NOMO-1 treated with DMSO at 0.1 percent for 48 hours (cell line): Measurements from ENCODE around the gene SCFD2.
"Not testable (repeated sequence)": the region's sequence is repeated elsewhere in the genome, so short reads cannot be mapped to it uniquely, and the experiment has no call there.

Source experiments
- DNase-seq: peaks from one replicate; lab custom pipeline; 2025; ENCODE audit not compliant: unreplicated experiment; lab: John Stamatoyannopoulos, UW

Gene SCFD2

GRCh38 chr4:52840531-52841370 lies 525.1 kb downstream of the SCFD2 start:
- no peak for DNase-seq

DNA sequence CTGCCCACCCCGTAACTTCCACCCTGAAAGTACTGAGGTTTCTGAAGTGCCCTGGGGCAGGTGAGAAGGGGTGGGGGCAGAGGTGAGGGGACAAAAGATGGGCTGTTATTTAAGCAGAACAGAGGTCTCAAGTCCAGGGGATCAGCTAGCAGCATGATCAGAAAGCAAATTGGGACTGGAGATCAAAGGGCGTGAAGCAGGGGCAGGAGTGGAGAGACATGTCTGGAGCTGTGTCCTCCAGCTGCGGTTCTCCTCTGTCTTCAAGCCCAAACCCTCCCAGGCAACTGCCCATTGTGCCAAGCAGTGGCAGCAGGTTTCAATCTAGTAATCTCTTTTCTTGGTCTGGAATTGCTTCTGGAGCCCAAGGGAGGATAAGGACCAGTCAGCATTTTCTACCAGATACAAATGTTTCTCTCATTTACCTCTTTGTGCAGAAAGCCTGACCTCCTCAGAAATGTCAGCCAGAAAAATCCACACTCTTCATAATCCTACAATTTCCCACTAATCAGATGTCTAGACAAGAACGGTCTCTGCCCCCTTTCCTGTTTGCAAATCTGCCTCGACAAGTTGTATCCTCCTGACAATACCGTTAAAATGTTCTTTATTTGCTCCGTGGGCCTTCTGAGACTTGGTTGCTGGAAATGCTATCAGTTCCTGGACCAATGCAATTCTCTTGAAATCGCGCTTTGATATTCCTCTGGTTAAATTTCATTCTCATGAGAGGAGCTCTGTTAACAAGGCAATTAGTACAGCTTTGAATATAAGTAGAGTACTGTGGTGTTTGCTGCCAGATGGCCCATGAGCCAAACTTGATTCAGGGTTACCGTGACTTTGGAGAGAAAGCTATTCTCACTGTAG lies 526.9 kb downstream of the SCFD2 start:
- DNase-seq: no peak

GRCh38 chr4:52837716-52838558 lies 527.9 kb downstream of the SCFD2 start:
- peak; percentile 2 for DNase-seq

- DNase-seq: no peak
These were observed 529.2 kb downstream of the SCFD2 start for GRCh38 chr4:52836678-52837077.

- no peak for DNase-seq
These were observed 529.7 kb downstream of the SCFD2 start for GRCh38 chr4:52836120-52836519.

DNA sequence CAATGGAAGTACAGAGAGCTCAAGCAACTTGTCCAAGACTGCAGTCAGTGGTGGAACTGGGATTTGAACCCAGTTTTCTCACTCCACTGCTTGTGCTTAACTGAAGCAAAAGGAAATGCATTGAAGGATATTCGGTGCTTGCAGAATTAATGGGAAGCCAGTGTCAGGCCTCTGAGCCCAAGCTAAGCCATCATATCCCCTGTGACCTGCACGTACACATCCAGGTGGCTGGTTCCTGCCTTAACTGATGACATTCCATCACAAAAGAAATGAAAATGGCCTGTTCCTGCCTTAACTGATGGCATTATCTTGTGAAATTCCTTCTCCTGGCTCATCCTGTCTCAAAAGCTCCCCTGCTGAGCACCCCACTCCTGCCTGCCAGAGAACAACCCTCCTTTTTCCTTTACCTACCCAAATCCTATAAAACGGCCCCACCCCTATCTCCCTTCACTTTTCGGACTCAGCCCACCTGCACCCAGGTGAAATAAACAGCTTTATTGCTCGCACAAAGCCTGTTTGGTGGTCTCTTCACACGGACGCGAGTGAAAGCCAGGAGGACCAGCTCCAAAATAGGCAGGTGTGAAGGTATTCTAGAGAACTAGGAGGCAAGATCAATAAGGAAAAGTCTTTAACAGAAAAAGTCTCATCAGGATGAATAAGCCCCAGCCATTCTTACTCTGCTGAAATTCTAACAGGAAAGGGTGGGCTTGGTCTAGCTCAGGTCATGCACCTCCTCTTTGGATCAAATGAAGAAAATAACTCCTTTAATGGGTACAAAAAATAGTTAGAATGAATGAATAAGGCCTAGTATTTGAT lies 531.0 kb downstream of the SCFD2 start:
- DNase-seq: not testable (repeated sequence)

DNA sequence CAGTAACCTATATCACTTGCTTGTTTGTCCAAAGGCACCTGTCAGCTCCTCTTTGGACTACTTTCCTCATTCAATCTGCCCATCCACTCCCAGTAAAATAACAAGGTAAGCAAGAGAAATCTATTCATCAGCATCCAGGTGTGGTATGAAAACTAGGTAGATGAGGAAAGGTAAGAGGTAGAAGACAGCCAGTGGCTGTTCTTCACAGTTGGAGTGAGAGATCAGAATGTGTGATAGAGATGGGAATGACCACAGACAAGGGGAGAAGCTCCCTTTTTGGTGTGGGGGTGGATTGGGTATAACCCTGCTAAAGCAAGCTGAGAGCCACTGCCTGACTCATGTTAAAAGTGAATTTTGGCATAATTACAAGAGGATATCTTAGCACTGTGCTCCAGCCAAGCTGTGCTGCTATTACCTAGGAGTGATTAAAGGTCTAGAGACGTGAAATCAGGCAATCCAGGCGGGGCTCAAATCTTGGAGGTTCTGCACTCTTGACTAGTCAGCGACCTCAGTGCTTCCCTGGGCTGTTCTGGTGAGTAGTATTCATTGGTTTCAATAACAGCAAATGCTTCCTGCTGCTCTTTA lies 531.8 kb downstream of the SCFD2 start:
- DNase-seq: no peak

- DNase-seq: no peak
These were observed 540.3 kb downstream of the SCFD2 start for GRCh38 chr4:52825460-52826090.

GRCh38 chr4:52824603-52825459 lies 541.0 kb downstream of the SCFD2 start:
- DNase-seq: no peak

GRCh38 chr4:52824270-52824602 lies 541.6 kb downstream of the SCFD2 start:
- no peak for DNase-seq

GRCh38 chr4:52823702-52824092 lies 542.2 kb downstream of the SCFD2 start:
- DNase-seq: no peak
